Effector CD8-positive, alpha-beta T cell (primary cell): ENCODE measurements around the gene FIG4.
"Not testable (repeated sequence)": the region's sequence is repeated elsewhere in the genome, so short reads cannot be mapped to it uniquely, and the experiment has no call there.

Experiments
- DNase-seq: peaks from one replicate; lab custom pipeline; 2025; lab: John Stamatoyannopoulos, UW

Gene FIG4

GRCh38 chr6:109799129-109799528, 108.0 kb downstream of the FIG4 start:
- DNase-seq, result no peak

GRCh38 chr6:109799664-109800063, 108.6 kb downstream of the FIG4 start:
- no peak for DNase-seq

GRCh38 chr6:109800771-109801170, 109.7 kb downstream of the FIG4 start:
- no peak for DNase-seq

GRCh38 chr6:109801794-109802193, 110.7 kb downstream of the FIG4 start:
- DNase-seq, result no peak

- DNase-seq, result no peak
Observed at GRCh38 chr6:109804020-109804419, 112.9 kb downstream of the FIG4 start.

GRCh38 chr6:109807881-109808280, 116.8 kb downstream of the FIG4 start:
- no peak for DNase-seq

GRCh38 chr6:109808837-109809236, 117.7 kb downstream of the FIG4 start:
- DNase-seq, result no peak

GRCh38 chr6:109815054-109815453, 124.0 kb downstream of the FIG4 start:
- no peak for DNase-seq

- DNase-seq, result no peak
Observed at GRCh38 chr6:109816452-109817374, 125.6 kb downstream of the FIG4 start.

GRCh38 chr6:109820706-109821350, 129.7 kb downstream of the FIG4 start:
- no peak for DNase-seq

- no peak for DNase-seq
Observed at GRCh38 chr6:109821428-109821827, 130.3 kb downstream of the FIG4 start.

- DNase-seq, result no peak
Observed at GRCh38 chr6:109824105-109824504, 133.0 kb downstream of the FIG4 start.

- no peak for DNase-seq
Observed at GRCh38 chr6:109826551-109826950, 135.5 kb downstream of the FIG4 start.

GRCh38 chr6:109831352-109831751, 140.3 kb downstream of the FIG4 start:
- not testable (repeated sequence) for DNase-seq

- no peak for DNase-seq
Observed at GRCh38 chr6:109834131-109834530, 143.0 kb downstream of the FIG4 start.

- no peak for DNase-seq
Observed at GRCh38 chr6:109834595-109835437, 143.7 kb downstream of the FIG4 start.

- no peak for DNase-seq
Observed at GRCh38 chr6:109840034-109840433, 148.9 kb downstream of the FIG4 start.

GRCh38 chr6:109840796-109841195, 149.7 kb downstream of the FIG4 start:
- DNase-seq, result no peak

GRCh38 chr6:109841869-109842268, 150.8 kb downstream of the FIG4 start:
- no peak for DNase-seq

GRCh38 chr6:109852713-109853112, 161.6 kb downstream of the FIG4 start:
- DNase-seq, result no peak

- no peak for DNase-seq
Observed at GRCh38 chr6:109853426-109853825, 162.3 kb downstream of the FIG4 start.

GRCh38 chr6:109853951-109854350, 162.9 kb downstream of the FIG4 start:
- DNase-seq, result no peak
